Muscle of leg (tissue), 11 donors: ENCODE data around the gene MAGI3. TPM values are rescaled to one million over a fixed set of nuclear protein-coding genes. Genes with fewer than 3 reads are reported as not detected.
"Not testable (repeated sequence)": the region's sequence is repeated elsewhere in the genome, so short reads cannot be mapped to it uniquely, and the experiment has no call there.

ENCODE experiments used
- DNase-seq: peaks from one replicate; pipeline ENCODE4 v3.0.0; 2013
- H3K27ac ChIP-seq: one replicate; pipeline ENCODE4 v1.5.1; 2013; ENCODE audit warnings: mild to moderate bottlenecking, low read length, control low read depth
- H3K27me3 ChIP-seq: one replicate; pipeline ENCODE4 v1.6.1; 2013; ENCODE audit warnings: low read length; ENCODE audit not compliant: control insufficient read depth, insufficient read depth
- H3K36me3 ChIP-seq: one replicate; pipeline ENCODE4 v1.6.1; 2013; ENCODE audit warnings: low read length; ENCODE audit not compliant: control insufficient read depth, insufficient read depth
- H3K4me1 ChIP-seq: one replicate; pipeline ENCODE4 v1.6.1; 2013; ENCODE audit warnings: low read length; ENCODE audit not compliant: control insufficient read depth, insufficient read depth
- H3K4me3 ChIP-seq: one replicate; pipeline ENCODE4 v1.5.1; 2013; ENCODE audit warnings: low read length, control low read depth
- H3K9me3 ChIP-seq: replicated peaks from 2 replicates; pipeline ENCODE4 v1.6.1; 2013; ENCODE audit warnings: low read depth, low read length; ENCODE audit not compliant: control insufficient read depth
- WGBS: methylation state at CpG from one replicate; pipeline ENCODE4 v1.1.5; 2013; ENCODE audit warnings: missing lambda C conversion rate; ENCODE audit not compliant: insufficient coverage; 5-methylcytosine and 5-hydroxymethylcytosine counted together
- polyA plus RNA-seq, 8 donors: library from polyadenylated mRNA; unstranded; fragments of 120-200 nt; gene quantifications; one replicate each; pipeline versions ENCODE4 v1.2.1 to v1.2.3, GENCODE V29; 2013; ENCODE audit warnings: inconsistent platforms in 1 of 8, low replicate concordance in 1 of 8; ENCODE audit not compliant: insufficient read length in 8 of 8, insufficient read depth in 1 of 8
- total RNA-seq: library from RNA; stranded (reverse); fragments of 120-200 nt; gene quantifications from one replicate; pipeline ENCODE4 v1.2.4, GENCODE V29; 2013

The MAGI3 gene
- total and polyA plus RNA-seq, 9 donors = 9.7 to 16.6 (median 13.0) TPM

DNA sequence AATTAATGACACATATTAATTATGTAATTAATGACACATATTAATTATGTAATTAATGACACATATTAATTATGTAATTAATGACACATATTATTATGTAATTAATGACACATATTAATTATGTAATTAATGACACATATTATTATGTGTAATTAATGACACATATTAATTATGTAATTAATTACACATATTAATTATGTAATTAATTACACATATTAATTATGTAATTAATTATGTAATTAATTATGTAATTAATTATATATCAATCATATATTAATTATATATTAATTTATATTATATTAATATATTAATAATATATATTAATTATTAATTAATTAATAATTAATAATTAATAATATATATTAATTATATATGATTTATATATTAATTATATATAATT, 25.8 kb downstream of the MAGI3 start:
- H3K9me3 ChIP-seq, H3K27ac ChIP-seq, H3K4me1 ChIP-seq, H3K36me3 ChIP-seq, H3K4me3 ChIP-seq, H3K27me3 ChIP-seq: not testable (repeated sequence)
- peak; percentile 19 for DNase-seq

DNA sequence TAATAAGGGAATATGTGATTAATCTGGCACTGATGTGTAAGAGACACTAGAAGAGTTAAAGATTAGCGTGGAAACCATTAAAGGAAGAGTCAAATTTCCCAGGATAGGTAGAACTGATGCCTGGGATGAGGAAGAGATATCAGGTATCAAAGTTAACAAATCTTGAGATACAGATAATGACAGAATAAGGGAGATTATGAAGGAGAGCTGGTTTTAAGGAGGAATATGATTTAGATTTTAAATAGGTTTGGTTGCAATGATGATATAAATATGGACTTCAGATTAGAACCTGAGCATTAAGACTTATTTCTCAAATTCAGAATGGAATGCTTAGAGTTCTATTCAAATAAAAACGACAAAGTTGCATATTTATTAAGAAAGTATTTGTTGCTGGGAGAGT, 26.2 kb downstream of the MAGI3 start:
- peak; percentile 75 for DNase-seq
- H3K27ac ChIP-seq = no peak overlapping the region

GRCh38 chr1:113422315-113423068, 32.2 kb downstream of the MAGI3 start:
- Histone ChIP-seq H3K9me3 (peaks cover 21% of the 10 kb centered on the region), H3K27ac (no peak overlapping the region), H3K36me3 (peaks cover 3% of the 10 kb centered on the region), H3K4me1 (no peaks in the 10 kb centered on the region), H3K4me3 (no peak overlapping the region), H3K27me3 (no peaks in the 10 kb centered on the region)
- WGBS = 99% methylated on average over 22 of the region's 26 CpGs
- DNase-seq = no peak

More for the DNA sequence above, 26.2 kb downstream of the MAGI3 start:
- Histone ChIP-seq H3K9me3 (peaks cover 8% of the 10 kb centered on the region), H3K36me3 (no peaks in the 10 kb centered on the region), H3K27me3 (no peaks in the 10 kb centered on the region), H3K4me1 (no peaks in the 10 kb centered on the region), H3K4me3 (no peak overlapping the region)
- WGBS = no CpG with 5 or more reads among the region's 2 CpGs

- Histone ChIP-seq H3K9me3 (peaks cover 21% of the 10 kb centered on the region), H3K27ac (no peak overlapping the region), H3K36me3 (peaks cover 3% of the 10 kb centered on the region), H3K27me3 (no peaks in the 10 kb centered on the region), H3K4me3 (no peak overlapping the region), H3K4me1 (no peaks in the 10 kb centered on the region)
- no peak for DNase-seq
- WGBS = 97% methylated on average over 7 of the region's 14 CpGs
Observed at GRCh38 chr1:113423826-113424225, 33.5 kb downstream of the MAGI3 start.

DNA sequence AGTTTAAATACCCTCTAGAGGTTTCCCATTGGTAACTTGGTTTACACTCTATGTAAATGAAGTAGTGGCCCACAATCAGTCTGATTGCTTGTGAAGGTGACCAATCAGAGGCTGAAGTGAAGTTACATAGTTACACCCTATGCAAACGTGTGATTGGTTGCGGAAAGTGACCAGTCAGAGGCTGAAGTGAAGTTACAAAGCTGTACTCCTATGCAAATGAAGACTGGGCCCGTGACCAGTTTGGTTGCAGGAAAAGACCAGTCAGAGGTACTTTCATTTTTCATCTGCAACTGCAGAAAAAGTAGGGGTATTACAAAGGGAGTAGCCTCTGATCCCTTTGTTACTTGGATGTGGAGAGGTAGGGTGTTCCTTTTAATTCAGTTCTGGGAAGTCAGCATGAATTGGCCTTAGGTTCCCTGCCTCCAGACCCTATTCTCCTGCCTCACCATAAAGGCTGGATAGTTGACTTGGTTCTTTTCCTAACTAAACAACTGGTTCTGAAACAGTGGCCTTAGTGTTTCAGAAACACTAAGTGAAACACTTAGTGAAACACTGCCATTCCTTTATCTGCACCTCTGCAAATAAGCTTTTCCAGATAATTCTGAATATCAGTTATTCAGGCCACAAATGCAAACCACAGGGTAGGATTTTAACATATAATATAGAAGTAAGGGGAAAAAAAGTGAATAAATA, 39.3 kb downstream of the MAGI3 start:
- no peak for DNase-seq
- H3K27me3 ChIP-seq = no peaks in the 10 kb centered on the region
- no peak overlapping the region for H3K27ac ChIP-seq
- H3K36me3 ChIP-seq = no peaks in the 10 kb centered on the region
- no peak overlapping the region for H3K4me3 ChIP-seq
- peaks cover 2% of the 10 kb centered on the region for H3K9me3 ChIP-seq
- WGBS = 93% methylated on average over 3 of the region's 3 CpGs
- no peaks in the 10 kb centered on the region for H3K4me1 ChIP-seq

- no peak overlapping the region for H3K4me3 ChIP-seq
Observed at GRCh38 chr1:113433184-113433583, 42.9 kb downstream of the MAGI3 start.

GRCh38 chr1:113434081-113434873, 44.0 kb downstream of the MAGI3 start:
- Histone ChIP-seq H3K27me3 (no peaks in the 10 kb centered on the region), H3K27ac (no peak overlapping the region), H3K9me3 (no peaks in the 10 kb centered on the region), H3K36me3 (no peaks in the 10 kb centered on the region), H3K4me1 (no peaks in the 10 kb centered on the region), H3K4me3 (no peak overlapping the region)
- DNase-seq = no peak
- no CpG with 5 or more reads among the region's 2 CpGs for WGBS

More at GRCh38 chr1:113433184-113433583, 42.9 kb downstream of the MAGI3 start:
- Histone ChIP-seq H3K36me3 (no peaks in the 10 kb centered on the region), H3K27ac (no peak overlapping the region), H3K9me3 (no peaks in the 10 kb centered on the region), H3K27me3 (no peaks in the 10 kb centered on the region), H3K4me1 (no peaks in the 10 kb centered on the region)
- no peak for DNase-seq

- Histone ChIP-seq H3K4me3 (no peak overlapping the region), H3K9me3 (no peaks in the 10 kb centered on the region), H3K4me1 (no peaks in the 10 kb centered on the region), H3K27ac (no peak overlapping the region), H3K36me3 (no peaks in the 10 kb centered on the region), H3K27me3 (no peaks in the 10 kb centered on the region)
- no peak for DNase-seq
- WGBS = no CpG with 5 or more reads among the region's 2 CpGs
Observed at GRCh38 chr1:113434874-113435175, 44.5 kb downstream of the MAGI3 start.

GRCh38 chr1:113437554-113438341, 47.4 kb downstream of the MAGI3 start:
- Histone ChIP-seq H3K36me3 (no peaks in the 10 kb centered on the region), H3K4me1 (peaks cover 2% of the 10 kb centered on the region), H3K4me3 (no peak overlapping the region), H3K9me3 (no peaks in the 10 kb centered on the region), H3K27me3 (no peaks in the 10 kb centered on the region), H3K27ac (no peak overlapping the region)
- WGBS = 100% methylated on average over 2 of the region's 3 CpGs
- DNase-seq = no peak
